Measurements from ENCODE around the gene KIF22. TPM values are rescaled to one million over a fixed set of nuclear protein-coding genes. Genes with fewer than 3 reads are reported as not detected.
A peak's percentile ranks its signal among the peaks of the same experiment; 100 is the strongest.

The KIF22 gene
- total RNA-seq, 1 experiment from 2014 or later = 87.6 TPM

GRCh38 chr16:29824589-29825144 is 34.1 kb downstream of the KIF22 start:
- no peaks in the 10 kb centered on the region for H3K9me2 ChIP-seq (replicated peaks; ENCODE audit: low read length)
- no peaks in the 10 kb centered on the region for H3K27me3 ChIP-seq (ENCODE audit: low read length)
- H4K20me1 ChIP-seq (ENCODE audit: low read length) = no peaks in the 10 kb centered on the region
- peak overlapping the region; percentile 71 for H3K9ac ChIP-seq (ENCODE audit: low read length)
- TF ChIP-seq EZH2phosphoT487 (IDR thresholded peaks at IDR 0.05; ENCODE audit: borderline replicate concordance, low read length) (no peak), EZH2 (IDR thresholded peaks at IDR 0.05; ENCODE audit: low read length, unreplicated experiment) (no peak), CTCF (conservative IDR thresholded peaks at IDR 0.05; ENCODE audit: low read depth, low read length) (no peak)
- no peaks in the 10 kb centered on the region for H3K36me3 ChIP-seq (ENCODE audit: low read depth, low read length)
- POLR2A ChIA-PET (ENCODE audit: unreplicated experiment) = interaction anchor here (0.5 kb wide), 1 partner anchor 18 kb away, joined by 3 read pairs; the partner anchor contains the start of gene MAZ
- CTCF ChIA-PET = interaction anchor here (0.5 to 1.0 kb wide), 4 partner anchors 10 to 207 kb away, joined by 3 to 17 read pairs (median 5); no protein-coding TSS in a partner anchor
- peaks cover 14% of the 10 kb centered on the region for H3K79me2 ChIP-seq (ENCODE audit: low read length)
- H3K9me3 ChIP-seq (ENCODE audit: low read length) = no peaks in the 10 kb centered on the region
- no TSS peak for BruUV-seq (replicated peaks)
- intact Hi-C loops (cut with micrococcal nuclease) = no loop called here
- peak; percentile 65 for DNase-seq
- no peaks in the 10 kb centered on the region for H3F3A ChIP-seq (ENCODE audit: low read length, unreplicated experiment)
- H3K4me1 ChIP-seq (ENCODE audit: insufficient read depth, low read length) = peaks cover 58% of the 10 kb centered on the region
- peak overlapping the region; percentile 94 for H3K27ac ChIP-seq (ENCODE audit: low read length)
- peak; percentile 30 for ATAC-seq
- peak overlapping the region; percentile 34; the same call in 1 of the 2 replicates for H3K4me3 ChIP-seq (ENCODE audit: low read length)
- H2AFZ ChIP-seq (ENCODE audit: low read length) = 0 out of 2 replicates have a peak overlapping the region, but pooled peaks have one; percentile 51
- peak overlapping the region; percentile 69 for H3K4me2 ChIP-seq (ENCODE audit: low read length)

GRCh38 chr16:29825145-29826044 is 34.8 kb downstream of the KIF22 start:
- H4K20me1 ChIP-seq (ENCODE audit: low read length) = no peaks in the 10 kb centered on the region
- peaks cover 13% of the 10 kb centered on the region for H3K79me2 ChIP-seq (ENCODE audit: low read length)
- TF ChIP-seq CTCF (conservative IDR thresholded peaks at IDR 0.05; ENCODE audit: low read depth, low read length) (no peak), EZH2phosphoT487 (IDR thresholded peaks at IDR 0.05; ENCODE audit: borderline replicate concordance, low read length) (no peak), EZH2 (IDR thresholded peaks at IDR 0.05; ENCODE audit: low read length, unreplicated experiment) (no peak)
- peak overlapping the region; percentile 69 for H3K4me2 ChIP-seq (ENCODE audit: low read length)
- BruUV-seq (replicated peaks) = no TSS peak
- H2AFZ ChIP-seq (ENCODE audit: low read length) = peak overlapping the region; percentile 51; the same call in 1 of the 2 replicates
- no peaks in the 10 kb centered on the region for H3K9me2 ChIP-seq (replicated peaks; ENCODE audit: low read length)
- H3K4me3 ChIP-seq (ENCODE audit: low read length) = peak overlapping the region; percentile 34; the same call in 1 of the 2 replicates
- DNase-seq = peak; percentile 70
- ATAC-seq = peak; percentile 37
- H3F3A ChIP-seq (ENCODE audit: low read length, unreplicated experiment) = no peaks in the 10 kb centered on the region
- intact Hi-C loops (cut with micrococcal nuclease) = no loop called here
- POLR2A ChIA-PET (ENCODE audit: unreplicated experiment) = no interaction called here
- H3K27me3 ChIP-seq (ENCODE audit: low read length) = no peaks in the 10 kb centered on the region
- H3K4me1 ChIP-seq (ENCODE audit: insufficient read depth, low read length) = peaks cover 52% of the 10 kb centered on the region
- H3K9me3 ChIP-seq (ENCODE audit: low read length) = no peaks in the 10 kb centered on the region
- CTCF ChIA-PET = no interaction called here
- H3K27ac ChIP-seq (ENCODE audit: low read length) = peak overlapping the region; percentile 94
- H3K36me3 ChIP-seq (ENCODE audit: low read depth, low read length) = no peaks in the 10 kb centered on the region
- peak overlapping the region; percentile 71 for H3K9ac ChIP-seq (ENCODE audit: low read length)

Measured in PC-3 (cell line).